ENCODE results near the gene H3-3A.
"Not testable (repeated sequence)": the region's sequence is repeated elsewhere in the genome, so short reads cannot be mapped to it uniquely, and the experiment has no call there.

H3-3A gene

GRCh38 chr1:226086776-226087175, 24.3 kb downstream of the H3-3A start:
- DNase-seq: no peak

- no peak for DNase-seq
Measured at GRCh38 chr1:226091461-226091860, 28.9 kb downstream of the H3-3A start.

GRCh38 chr1:226092048-226092820, 29.7 kb downstream of the H3-3A start:
- DNase-seq: not testable (repeated sequence)

GRCh38 chr1:226092965-226093364, 30.4 kb downstream of the H3-3A start:
- no peak for DNase-seq

- no peak for DNase-seq
Measured at GRCh38 chr1:226093621-226094020, 31.1 kb downstream of the H3-3A start.

- no peak for DNase-seq
Measured at GRCh38 chr1:226094451-226094850, 31.9 kb downstream of the H3-3A start.

GRCh38 chr1:226095286-226095685, 32.8 kb downstream of the H3-3A start:
- no peak for DNase-seq

- DNase-seq: no peak
Measured at GRCh38 chr1:226097866-226098625, 35.5 kb downstream of the H3-3A start.

- DNase-seq: no peak
Measured at GRCh38 chr1:226098870-226099835, 36.6 kb downstream of the H3-3A start.

GRCh38 chr1:226100436-226101391, 38.2 kb downstream of the H3-3A start:
- DNase-seq: no peak

GRCh38 chr1:226104671-226105121, 42.2 kb downstream of the H3-3A start:
- DNase-seq: no peak

- DNase-seq: no peak
Measured at GRCh38 chr1:226107471-226108460, 45.2 kb downstream of the H3-3A start.

GRCh38 chr1:226108935-226109828, 46.7 kb downstream of the H3-3A start:
- no peak for DNase-seq

- no peak for DNase-seq
Measured at GRCh38 chr1:226109829-226110248, 47.3 kb downstream of the H3-3A start.

- no peak for DNase-seq
Measured at GRCh38 chr1:226110249-226111097, 48.0 kb downstream of the H3-3A start.

GRCh38 chr1:226111098-226111882, 48.8 kb downstream of the H3-3A start:
- DNase-seq: peak in 1 of 2 experiments; percentile 3

GRCh38 chr1:226111883-226112261, 49.4 kb downstream of the H3-3A start:
- no peak for DNase-seq

GRCh38 chr1:226112626-226113025, 50.1 kb downstream of the H3-3A start:
- DNase-seq: no peak

Measured in NCI-H187 (cell line).